Hepatocyte (in vitro differentiated cells): Measurements from ENCODE around the gene NTPCR.

Experiments used
- CTCF ChIP-seq: fragments of 200-600 bp; sonication (generic); IDR thresholded peaks from 2 replicates; pipeline ENCODE4 v1.5.1; 2016; ENCODE audit warnings: antibody characterized with exemption, mild to moderate bottlenecking; ENCODE audit not compliant: poor library complexity
- EZH2 ChIP-seq: fragments of 200-600 bp; sonication (generic); IDR thresholded peaks from 2 replicates; pipeline ENCODE4 v1.6.1; 2016; ENCODE audit warnings: antibody characterized with exemption, mild to moderate bottlenecking, borderline replicate concordance
- EZH2phosphoT487 ChIP-seq: fragments of 200-600 bp; sonication (generic); IDR thresholded peaks from one replicate; pipeline ENCODE4 v1.6.1; 2018; ENCODE audit warnings: antibody characterized with exemption, mild to moderate bottlenecking, low read depth, moderate library complexity; ENCODE audit not compliant: unreplicated experiment, severe bottlenecking

GRCh38 chr1:232978091-232978634 is 27.8 kb downstream of the NTPCR start:
- TF ChIP-seq CTCF (no peak), EZH2phosphoT487 (no peak), EZH2 (no peak)
